Mucosa of descending colon (tissue), 3 donors: Measurements from ENCODE around the gene AP1G2. TPM values are rescaled to one million over a fixed set of nuclear protein-coding genes. Genes with fewer than 3 reads are reported as not detected.

ENCODE experiments used
- ATAC-seq: fragments of 200-7000 bp; cut with Tn5 transposase; one replicate; pipeline ENCODE4 v1.9.1; 2020; ENCODE audit warnings: mild to moderate bottlenecking, moderate library complexity
- DNase-seq, 3 donors: peaks; one replicate each; pipeline ENCODE4 v3.0.0-alpha.2; 2020
- H3K36me3 ChIP-seq: fragments of 200-600 bp; one replicate; pipeline ENCODE4 v1.8.0; 2021; ENCODE audit warnings: low read depth, mild to moderate bottlenecking
- H3K4me1 ChIP-seq: fragments of 200-600 bp; one replicate; pipeline ENCODE4 v1.8.0; 2021; ENCODE audit warnings: low read depth, mild to moderate bottlenecking
- H3K4me3 ChIP-seq: fragments of 200-600 bp; one replicate; pipeline ENCODE4 v1.8.0; 2021; ENCODE audit warnings: mild to moderate bottlenecking
- H3K9me3 ChIP-seq: fragments of 200-600 bp; one replicate; pipeline ENCODE4 v1.8.0; 2021; ENCODE audit warnings: mild to moderate bottlenecking
- CTCF ChIP-seq: fragments of 200-600 bp; IDR thresholded peaks from one replicate; pipeline ENCODE4 v1.8.0; 2022; ENCODE audit warnings: antibody characterized with exemption, mild to moderate bottlenecking
- intact Hi-C, 2 donors: fragments of 100-400 bp; cut with DNase I in 1 of 2; cut with micrococcal nuclease in 1 of 2; formaldehyde crosslinking; loops; one replicate each; pipeline versions ENCODE4 v1.11.0 to v1.11.1; 2022; cut with DNase I, micrococcal nuclease
- total RNA-seq, 3 donors: library from RNA; stranded (reverse); fragmentation: NEBNext Ultra II Directional in 2 of 3; extraction: Animal tissue kit (Norgen Biotek cat#: 25700) in 2 of 3; gene quantifications; one replicate each; pipeline versions ENCODE4 v1.2.1 to v1.2.4, GENCODE V29; 2021 to 2023
- donor health status: DM: no; HTN: no; CAD: no; lungs with moderate emphysema.
- donor health status: DM: no; HTN: no; CAD: no.
- donor health status: DM: no; HTN: yes; CAD: no.

Gene AP1G2
- total RNA-seq, 3 donors from 2014 or later = 95.4 to 271 (median 122) TPM

- H3K4me3 ChIP-seq = no peak overlapping the region
- no peaks in the 10 kb centered on the region for H3K36me3 ChIP-seq
- ATAC-seq = no peak
- no peaks in the 10 kb centered on the region for H3K9me3 ChIP-seq
- intact Hi-C loops = no loop called here
- no peak for DNase-seq
- no peak for TF ChIP-seq CTCF
- H3K4me1 ChIP-seq = no peaks in the 10 kb centered on the region
Measured at GRCh38 chr14:23513818-23514643, 53.6 kb downstream of the AP1G2 start.

DNA sequence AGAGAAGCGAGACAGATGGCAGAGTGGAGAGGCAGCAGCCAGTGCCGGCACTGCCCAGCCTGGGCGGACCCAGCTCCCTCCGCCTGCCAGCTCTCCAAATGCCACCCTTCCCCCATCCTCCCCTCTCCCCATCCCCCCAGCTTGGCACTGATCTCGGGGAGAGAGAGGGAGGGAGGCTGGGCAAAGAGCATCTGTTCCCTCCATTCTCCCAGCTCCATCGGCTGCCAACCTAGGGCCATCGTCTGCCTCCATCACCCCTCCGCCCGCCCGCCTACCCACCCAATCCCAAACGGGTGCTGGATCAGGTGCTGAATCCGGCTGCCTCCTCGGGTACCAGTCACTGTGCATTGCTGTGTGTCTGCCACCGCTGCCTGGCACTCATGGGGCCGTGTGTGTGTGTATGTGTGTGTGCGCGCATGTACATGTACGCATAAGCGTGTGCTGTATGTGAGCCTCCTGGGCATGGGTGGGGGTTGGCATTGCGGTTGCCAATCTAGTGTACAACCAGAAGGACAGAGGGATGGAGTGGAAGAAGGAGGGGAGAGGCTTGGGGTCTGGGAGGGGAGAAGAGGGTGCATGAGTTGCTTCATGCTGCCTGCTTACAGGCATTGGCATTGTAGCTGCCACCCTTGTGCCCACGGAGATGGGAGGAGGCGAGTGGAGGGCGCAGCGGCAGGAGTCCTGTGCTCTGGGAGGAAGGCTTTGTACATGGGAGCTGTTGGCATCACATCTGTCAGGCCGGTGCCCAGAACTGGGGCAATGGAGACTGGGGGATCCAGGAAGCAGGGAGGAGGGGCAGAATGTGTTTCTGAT is 54.4 kb downstream of the AP1G2 start:
- intact Hi-C loops = no loop called here
- ATAC-seq (no peak), DNase-seq (no peak)
- no peaks in the 10 kb centered on the region for H3K36me3 ChIP-seq
- TF ChIP-seq CTCF = no peak
- no peaks in the 10 kb centered on the region for H3K4me1 ChIP-seq
- H3K9me3 ChIP-seq = no peaks in the 10 kb centered on the region
- no peak overlapping the region for H3K4me3 ChIP-seq

DNA sequence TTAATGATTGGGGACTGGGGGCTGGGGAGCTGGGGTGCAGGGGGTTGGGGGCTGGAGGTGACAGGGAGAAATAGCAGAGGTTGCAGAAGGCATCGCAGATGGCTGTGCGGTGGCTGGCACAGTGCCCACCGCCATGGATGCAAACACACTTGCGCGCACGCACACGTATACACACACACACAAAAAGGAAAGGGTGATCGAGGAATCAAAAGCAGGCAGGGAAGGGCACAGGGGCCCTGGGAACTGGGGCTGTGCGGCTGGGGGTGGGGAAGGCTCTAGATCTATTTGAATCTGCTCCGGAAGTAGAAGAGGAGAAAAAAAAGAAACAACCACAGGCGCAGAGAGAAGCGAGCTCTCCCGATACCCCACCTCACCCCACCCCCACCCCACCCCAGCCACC is 55.4 kb downstream of the AP1G2 start:
- DNase-seq = no peak
- Histone ChIP-seq H3K4me3 (no peak overlapping the region), H3K9me3 (no peaks in the 10 kb centered on the region), H3K4me1 (no peaks in the 10 kb centered on the region), H3K36me3 (no peaks in the 10 kb centered on the region)
- no peak for TF ChIP-seq CTCF
- intact Hi-C loops = no loop called here
- no peak for ATAC-seq

Other genes starting within 250 kb of the AP1G2 start
- 100 to 1,000 TPM; 157 to 185 (median 157) TPM for gene PABPN1, start 246.3 kb downstream of the AP1G2 start, total RNA-seq
- 10 to 100 TPM in 1 of 3 donors, 1 to 10 TPM in 2; 2.3 to 35.5 (median 5.4) TPM for gene SLC22A17, start 214.9 kb downstream of the AP1G2 start, total RNA-seq
- 10 to 100 TPM in 1 of 3 donors, 1 to 10 TPM in 1, under 1 TPM in 1; 0.98 to 16.6 (median 3.3) TPM for gene EFS, start 202.6 kb downstream of the AP1G2 start, total RNA-seq
- gene IL25, start 195.0 kb downstream of the AP1G2 start, total RNA-seq = not detected
- gene CMTM5, start 190.7 kb downstream of the AP1G2 start, total RNA-seq = 1 to 10 TPM in 1 of 3 donors, under 1 TPM in 2; 0.58 to 3.5 (median 0.58) TPM
- gene MYH6, start 159.5 kb downstream of the AP1G2 start, total RNA-seq = 1 to 10 TPM in 1 of 3 donors, under 1 TPM in 1, not detected in 1; 0.09 to 1.4 TPM
- gene MYH7, start 132.1 kb downstream of the AP1G2 start, total RNA-seq = 1 to 10 TPM in 2 of 3 donors, under 1 TPM in 1; 0.13 to 6.2 (median 1.2) TPM
- gene NGDN, start 98.1 kb downstream of the AP1G2 start, total RNA-seq = 10 to 100 TPM; 29.1 to 35.3 (median 29.9) TPM
- gene ZFHX2, start 16.0 kb downstream of the AP1G2 start, total RNA-seq = 1 to 10 TPM in 2 of 3 donors, under 1 TPM in 1; 0.92 to 3.2 (median 1.6) TPM
- gene THTPA, start 11.5 kb downstream of the AP1G2 start, total RNA-seq = 10 to 100 TPM; 16.8 to 17.4 (median 17.4) TPM
- 1 to 10 TPM in 1 of 3 donors, under 1 TPM in 2; 0.26 to 3.7 (median 0.87) TPM for gene JPH4, start 11.0 kb upstream of the AP1G2 start, total RNA-seq
- under 1 TPM in 2 of 3 donors, not detected in 1; 0.26 to 0.34 TPM for gene DHRS2, start 68.6 kb upstream of the AP1G2 start, total RNA-seq